T-helper 17 cell (primary cell): ENCODE results near the gene HOXC5. TPM values are rescaled to one million over a fixed set of nuclear protein-coding genes. Genes with fewer than 3 reads are reported as not detected.
A peak's percentile ranks its signal among the peaks of the same experiment; 100 is the strongest.

Experiments
- ATAC-seq: fragments of 150-1000 bp; cut with Tn5 transposase; 2 replicates; pipeline ENCODE4 v1.10.0; 2021; ENCODE audit warnings: mild to moderate bottlenecking, moderate library complexity
- DNase-seq, 3 donors: peaks; one replicate each; pipeline versions ENCODE4 v3.0.0 to v3.0.0-alpha.2; 2020 to 2021
- H3K9me3 ChIP-seq: one replicate; pipeline ENCODE4 v1.7.0; 2013; ENCODE audit warnings: low read length, mild to moderate bottlenecking; ENCODE audit not compliant: control insufficient read depth, poor library complexity, severe bottlenecking
- H3K27ac Mint-ChIP-seq: one replicate; pipeline ENCODE4 v1.8.0; 2022; ENCODE audit warnings: mild to moderate bottlenecking, moderate library complexity, mixed read lengths
- H3K27me3 Mint-ChIP-seq: one replicate; pipeline ENCODE4 v1.8.0; 2022; ENCODE audit warnings: mixed read lengths
- H3K36me3 Mint-ChIP-seq: one replicate; pipeline ENCODE4 v1.8.0; 2022; ENCODE audit warnings: low read depth, mixed read lengths
- H3K4me1 Mint-ChIP-seq: one replicate; pipeline ENCODE4 v1.8.0; 2022; ENCODE audit warnings: mild to moderate bottlenecking, mixed read lengths
- H3K4me3 Mint-ChIP-seq: one replicate; pipeline ENCODE4 v1.8.0; 2022; ENCODE audit warnings: mild to moderate bottlenecking, moderate library complexity, mixed read lengths
- total RNA-seq, 4 donors: library from RNA in 2 of 4; stranded (reverse) in 2 of 4; gene quantifications; one replicate each; pipeline ENCODE4 v1.2.3 and lab custom pipeline; 2022 to 2026

Gene HOXC5
- total RNA-seq (not detected), total RNA-seq (lab: John Stamatoyannopoulos, UW) (0 reads per million in 2 donors)

DNA sequence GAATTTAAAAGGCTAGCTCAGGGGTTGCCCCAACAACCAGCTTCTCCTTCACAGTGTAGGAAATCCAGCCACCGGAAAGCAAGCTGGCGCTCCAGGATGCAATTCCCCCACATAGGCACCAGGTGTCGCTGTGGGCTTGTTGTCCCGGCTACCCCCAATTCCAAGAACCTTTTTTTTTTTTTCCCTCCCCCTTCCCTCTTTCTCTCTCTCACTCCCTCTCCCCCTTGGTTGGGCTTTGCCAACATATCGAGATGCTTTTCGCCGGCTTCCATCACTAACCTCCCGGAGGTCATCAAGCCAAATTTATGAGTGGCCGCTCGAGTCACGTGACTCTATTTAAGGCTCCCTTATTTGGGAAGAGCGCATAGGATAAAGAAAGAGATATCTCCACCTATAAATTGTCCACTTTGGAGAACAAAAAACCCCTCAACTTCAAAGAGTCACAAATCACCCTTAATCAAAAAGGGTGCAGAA is at the start of gene HOXC5:
Gene HOXC5, plus strand, starts transcription at position 424 of the 474 bp plus-strand sequence. CDS start 73 bp downstream, outside the sequence.
- Mint-ChIP-seq H3K27me3 (peaks cover 90% of the 10 kb centered on the region), H3K4me3 (peak within 1 kb of the TSS; percentile 79), H3K27ac (peak within 1 kb of the TSS; percentile 63), H3K4me1 (peaks cover 15% of the 10 kb centered on the region), H3K36me3 (peaks cover 5% of the 10 kb centered on the region)
- peak; percentile 45 for ATAC-seq
- peak in 1 of 3 donors; percentile 40 for DNase-seq
- H3K9me3 ChIP-seq = peaks cover 12% of the 10 kb centered on the region

DNA sequence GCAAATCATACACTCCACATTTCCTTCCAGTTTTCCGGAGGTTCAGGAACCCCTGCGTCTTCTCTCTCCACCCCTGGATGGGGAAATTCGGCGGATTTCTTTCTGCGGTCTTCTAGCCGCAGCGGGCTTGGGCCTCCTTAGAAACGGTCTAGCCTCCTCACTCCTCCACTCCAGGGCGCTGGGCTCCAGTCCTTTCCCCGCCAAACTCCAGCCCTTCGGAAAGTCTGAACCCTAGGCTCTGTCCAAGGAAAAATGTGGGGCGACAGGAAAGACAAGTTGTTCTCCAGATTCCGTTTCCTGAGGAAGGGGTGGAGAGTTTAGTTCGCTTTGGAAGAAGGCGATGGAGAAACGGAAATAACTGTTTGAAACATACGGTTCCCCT is 49.3 kb upstream of the HOXC5 start:
- H3K27ac Mint-ChIP-seq = peak overlapping the region; percentile 73
- no peak for ATAC-seq
- H3K9me3 ChIP-seq = no peaks in the 10 kb centered on the region
- no peak for DNase-seq
- H3K27me3 Mint-ChIP-seq = peaks cover 89% of the 10 kb centered on the region
- peaks cover 29% of the 10 kb centered on the region for H3K4me1 Mint-ChIP-seq
- peak overlapping the region; percentile 26 for H3K4me3 Mint-ChIP-seq
- H3K36me3 Mint-ChIP-seq = no peaks in the 10 kb centered on the region

DNA sequence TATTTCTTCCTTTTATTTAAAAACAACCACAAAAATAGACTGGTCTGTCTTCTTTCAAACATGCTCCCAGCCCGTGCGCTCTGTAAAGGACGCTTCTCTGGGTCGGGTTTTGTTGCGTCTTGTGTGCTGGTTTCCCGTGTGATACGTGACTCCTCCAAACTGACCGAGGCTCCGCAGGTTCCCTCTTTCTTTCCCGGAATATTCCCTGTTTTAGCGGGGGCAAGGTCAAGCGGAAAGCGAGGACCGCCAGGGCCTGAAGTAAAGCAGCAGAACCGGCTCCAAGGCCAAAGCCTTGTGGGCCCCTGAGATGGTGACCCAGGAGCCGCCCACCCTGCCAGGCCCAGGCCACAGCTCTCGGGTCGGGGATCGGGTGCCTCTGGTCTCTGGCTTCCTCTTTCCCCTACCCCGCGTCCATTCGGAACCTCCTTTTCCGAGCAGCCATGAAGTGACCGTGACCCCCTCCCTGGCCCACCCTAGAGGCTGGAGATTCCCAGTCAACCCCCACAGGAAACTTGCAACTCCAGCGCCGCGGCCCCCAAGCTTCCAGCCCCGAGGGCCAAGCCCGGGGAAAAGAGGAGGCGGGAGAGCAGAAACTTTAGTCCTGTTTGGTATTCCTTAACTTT is 48.8 kb upstream of the HOXC5 start:
- H3K36me3 Mint-ChIP-seq = no peaks in the 10 kb centered on the region
- DNase-seq (no peak), ATAC-seq (no peak)
- peaks cover 90% of the 10 kb centered on the region for H3K27me3 Mint-ChIP-seq
- no peaks in the 10 kb centered on the region for H3K9me3 ChIP-seq
- H3K4me1 Mint-ChIP-seq = peaks cover 31% of the 10 kb centered on the region
- peak overlapping the region; percentile 73 for H3K27ac Mint-ChIP-seq
- H3K4me3 Mint-ChIP-seq = peak overlapping the region; percentile 25

DNA sequence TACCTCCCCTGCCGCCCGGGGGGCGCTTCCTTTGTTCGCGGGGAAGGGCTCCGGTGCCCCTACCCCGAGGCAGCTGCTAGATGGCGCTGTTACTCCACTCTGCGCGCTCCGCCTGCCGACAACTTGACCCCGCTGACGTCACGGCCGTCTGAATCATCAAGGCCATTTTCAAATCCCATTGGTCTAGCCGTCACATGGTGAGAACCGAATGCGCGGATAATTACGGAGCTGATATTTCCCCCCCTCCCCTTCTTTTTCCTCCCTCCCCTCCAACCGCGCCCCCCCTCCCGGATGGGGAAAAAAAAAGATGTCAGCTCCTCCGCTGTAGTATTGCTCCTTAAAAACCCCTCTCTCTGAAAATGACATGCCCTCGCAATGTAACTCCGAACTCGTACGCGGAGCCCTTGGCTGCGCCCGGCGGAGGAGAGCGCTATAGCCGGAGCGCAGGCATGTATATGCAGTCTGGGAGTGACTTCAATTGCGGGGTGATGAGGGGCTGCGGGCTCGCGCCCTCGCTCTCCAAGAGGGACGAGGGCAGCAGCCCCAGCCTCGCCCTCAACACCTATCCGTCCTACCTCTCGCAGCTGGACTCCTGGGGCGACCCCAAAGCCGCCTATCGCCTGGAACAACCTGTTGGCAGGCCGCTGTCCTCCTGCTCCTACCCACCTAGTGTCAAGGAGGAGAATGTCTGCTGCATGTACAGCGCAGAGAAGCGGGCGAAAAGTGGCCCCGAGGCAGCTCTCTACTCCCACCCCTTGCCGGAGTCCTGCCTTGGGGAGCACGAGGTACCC is 47.8 kb upstream of the HOXC5 start, which contains the start of gene HOXC10:
Gene HOXC10, plus strand, starts transcription at position 246 of the 791 bp plus-strand sequence. Its CDS starts 114 bp downstream, at position 360.
- Mint-ChIP-seq H3K27me3 (peaks cover 91% of the 10 kb centered on the region), H3K4me3 (peak within 1 kb of the TSS; percentile 82), H3K27ac (peak within 1 kb of the TSS; percentile 80), H3K36me3 (no peaks in the 10 kb centered on the region), H3K4me1 (peaks cover 41% of the 10 kb centered on the region)
- ATAC-seq (peak; percentile 47), DNase-seq (peak in 2 of 3 donors; percentile 44)
- no peaks in the 10 kb centered on the region for H3K9me3 ChIP-seq

DNA sequence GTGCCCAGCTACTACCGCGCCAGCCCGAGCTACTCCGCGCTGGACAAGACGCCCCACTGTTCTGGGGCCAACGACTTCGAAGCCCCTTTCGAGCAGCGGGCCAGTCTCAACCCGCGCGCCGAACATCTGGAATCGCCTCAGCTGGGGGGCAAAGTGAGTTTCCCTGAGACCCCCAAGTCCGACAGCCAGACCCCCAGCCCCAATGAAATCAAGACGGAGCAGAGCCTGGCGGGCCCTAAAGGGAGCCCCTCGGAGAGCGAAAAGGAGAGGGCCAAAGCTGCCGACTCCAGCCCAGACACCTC is 47.2 kb upstream of the HOXC5 start:
- Mint-ChIP-seq H3K4me1 (peaks cover 42% of the 10 kb centered on the region), H3K4me3 (peak overlapping the region; percentile 82), H3K27me3 (peaks cover 91% of the 10 kb centered on the region), H3K36me3 (peaks cover 4% of the 10 kb centered on the region), H3K27ac (peak overlapping the region; percentile 80)
- DNase-seq (no peak), ATAC-seq (no peak)
- no peaks in the 10 kb centered on the region for H3K9me3 ChIP-seq

DNA sequence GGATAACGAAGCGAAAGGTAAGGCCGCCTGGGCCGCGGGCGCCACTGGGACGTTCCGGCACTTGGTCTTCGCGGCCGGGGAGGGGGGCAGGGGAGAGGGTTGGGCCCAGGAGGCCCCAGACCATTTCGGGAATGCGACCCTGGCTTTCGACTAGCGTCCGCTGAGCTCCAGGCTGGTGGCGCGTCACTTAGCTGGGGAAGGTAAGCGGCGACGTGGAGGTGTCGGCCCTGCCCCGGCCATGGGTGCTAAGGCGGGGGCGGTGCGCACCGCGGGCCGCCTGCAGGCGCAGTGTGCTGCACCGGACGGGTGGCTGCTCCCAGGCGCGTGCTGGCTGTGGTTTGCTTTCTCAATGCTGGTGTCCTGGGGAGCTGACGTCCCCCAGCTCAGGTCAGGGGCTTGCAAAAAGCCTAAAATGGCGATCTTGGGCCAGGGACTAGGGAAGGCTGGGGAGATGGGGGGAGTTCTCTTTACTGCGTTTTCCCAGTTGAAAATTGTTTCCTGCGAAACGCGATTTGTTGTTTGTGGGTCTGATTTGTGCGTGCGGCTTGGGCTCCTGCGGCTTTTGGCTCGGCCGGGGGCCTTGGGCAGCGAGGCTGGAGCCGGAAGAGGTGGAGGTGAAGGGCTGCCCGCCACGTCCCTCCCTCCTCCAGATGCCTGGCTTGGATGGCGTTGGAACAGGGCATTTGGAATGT is 46.7 kb upstream of the HOXC5 start:
- H3K27ac Mint-ChIP-seq = peak overlapping the region; percentile 80
- H3K27me3 Mint-ChIP-seq = peaks cover 91% of the 10 kb centered on the region
- DNase-seq (no peak), ATAC-seq (no peak)
- peaks cover 4% of the 10 kb centered on the region for H3K36me3 Mint-ChIP-seq
- peak overlapping the region; percentile 82 for H3K4me3 Mint-ChIP-seq
- H3K9me3 ChIP-seq = no peaks in the 10 kb centered on the region
- peaks cover 42% of the 10 kb centered on the region for H3K4me1 Mint-ChIP-seq

DNA sequence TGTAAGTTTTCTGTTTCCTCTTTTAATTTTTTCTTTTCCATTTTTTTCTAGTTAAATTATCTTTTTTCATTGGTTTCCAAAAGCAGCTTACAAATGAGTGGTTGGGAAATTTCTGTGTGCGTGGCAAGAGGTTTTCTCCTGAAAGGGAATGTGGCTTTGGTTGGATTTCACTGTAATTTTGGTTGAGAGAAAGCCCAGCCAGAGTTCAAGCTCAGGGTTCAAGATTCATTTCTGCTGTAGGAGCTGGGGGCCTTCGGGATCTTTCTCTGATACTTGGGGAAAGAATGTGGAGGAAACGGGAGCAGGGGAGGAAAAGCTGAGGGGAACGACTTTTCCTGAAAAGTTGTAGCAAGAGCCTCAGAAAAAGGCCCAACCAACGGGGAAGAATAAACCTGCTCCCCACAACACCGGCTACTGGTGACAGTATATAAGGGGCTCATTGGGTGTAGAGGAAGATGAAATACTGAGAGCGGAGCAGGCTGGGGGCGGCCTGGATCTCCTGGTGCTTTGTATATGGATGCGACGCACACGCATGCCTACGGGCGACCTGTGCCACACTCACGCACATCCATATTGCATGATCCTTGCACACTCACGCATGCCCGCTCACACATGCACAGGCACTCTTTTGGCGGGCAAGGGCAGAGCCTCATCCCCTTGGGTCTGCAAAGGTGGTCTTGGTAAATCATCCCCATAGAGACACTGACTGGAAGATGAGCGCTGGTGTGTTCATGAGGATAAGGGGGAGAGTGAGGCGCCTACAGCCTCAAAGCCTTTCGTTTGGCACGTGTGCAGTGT is 46.0 kb upstream of the HOXC5 start:
- H3K27me3 Mint-ChIP-seq = peaks cover 91% of the 10 kb centered on the region
- H3K4me3 Mint-ChIP-seq = peak overlapping the region; percentile 7
- H3K9me3 ChIP-seq = no peaks in the 10 kb centered on the region
- peak overlapping the region; percentile 53 for H3K27ac Mint-ChIP-seq
- H3K4me1 Mint-ChIP-seq = peaks cover 43% of the 10 kb centered on the region
- ATAC-seq (no peak), DNase-seq (no peak)
- peaks cover 4% of the 10 kb centered on the region for H3K36me3 Mint-ChIP-seq

DNA sequence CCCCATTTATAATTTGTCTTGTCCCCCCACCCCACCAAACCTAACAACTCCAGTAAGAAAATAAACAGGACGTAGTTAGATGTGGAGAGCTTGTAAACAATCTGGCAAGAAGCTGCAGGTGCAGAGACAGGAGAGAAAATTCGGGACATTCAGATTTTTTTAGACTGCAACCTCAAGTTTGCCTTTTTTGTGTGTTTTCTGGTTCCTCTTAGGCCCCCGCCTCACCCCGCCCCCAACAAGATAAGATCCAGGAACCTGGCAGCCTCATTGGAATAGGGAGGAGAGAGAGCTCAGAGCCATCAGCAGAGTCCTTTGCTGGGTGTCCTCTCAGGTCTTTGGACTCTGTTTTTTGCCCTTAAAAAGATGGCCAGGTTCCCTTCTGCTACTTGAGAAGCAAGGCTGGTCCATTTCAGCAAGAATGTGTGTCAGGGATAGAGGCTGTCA is 45.0 kb upstream of the HOXC5 start:
- peaks cover 90% of the 10 kb centered on the region for H3K27me3 Mint-ChIP-seq
- no peaks in the 10 kb centered on the region for H3K9me3 ChIP-seq
- H3K4me3 Mint-ChIP-seq = no peak overlapping the region
- ATAC-seq (no peak), DNase-seq (no peak)
- no peak overlapping the region for H3K27ac Mint-ChIP-seq
- H3K4me1 Mint-ChIP-seq = peaks cover 43% of the 10 kb centered on the region
- peaks cover 4% of the 10 kb centered on the region for H3K36me3 Mint-ChIP-seq

DNA sequence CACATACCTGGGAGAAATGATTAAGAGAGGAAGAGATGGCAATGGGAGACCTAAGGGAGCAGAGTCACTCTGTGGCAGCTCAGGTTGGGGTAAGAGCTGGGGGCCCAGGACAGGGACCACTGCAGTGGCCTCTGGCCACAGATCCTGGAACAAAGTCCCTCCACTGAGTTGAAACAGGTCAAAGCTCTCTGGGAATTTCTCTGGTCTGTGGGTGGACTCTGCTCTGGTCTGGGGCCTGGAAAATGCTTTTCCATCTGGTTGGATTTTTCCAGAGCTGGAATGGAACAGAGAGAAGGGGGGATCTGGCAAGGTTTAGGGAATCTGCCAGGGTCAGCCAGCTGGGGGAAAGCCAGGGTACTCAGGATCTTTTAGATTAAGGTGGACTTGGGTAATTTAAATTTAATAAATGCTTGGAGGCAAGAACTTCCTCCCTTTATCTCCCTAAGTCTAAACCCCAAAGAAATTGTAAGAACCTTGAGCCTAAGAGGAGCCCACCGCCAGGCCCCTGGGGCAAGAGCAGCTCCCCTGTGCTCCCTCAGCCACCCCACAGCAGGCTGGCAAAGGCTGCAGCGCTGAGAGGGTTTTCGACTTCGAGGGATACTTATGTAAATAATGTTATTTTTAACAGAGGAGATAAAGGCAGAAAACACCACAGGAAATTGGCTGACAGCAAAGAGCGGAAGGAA is 44.2 kb upstream of the HOXC5 start:
- H3K9me3 ChIP-seq = no peaks in the 10 kb centered on the region
- Mint-ChIP-seq H3K27me3 (peaks cover 89% of the 10 kb centered on the region), H3K36me3 (peaks cover 4% of the 10 kb centered on the region), H3K4me3 (peak overlapping the region; percentile 55), H3K4me1 (peaks cover 43% of the 10 kb centered on the region), H3K27ac (no peak overlapping the region)
- DNase-seq (no peak), ATAC-seq (no peak)

DNA sequence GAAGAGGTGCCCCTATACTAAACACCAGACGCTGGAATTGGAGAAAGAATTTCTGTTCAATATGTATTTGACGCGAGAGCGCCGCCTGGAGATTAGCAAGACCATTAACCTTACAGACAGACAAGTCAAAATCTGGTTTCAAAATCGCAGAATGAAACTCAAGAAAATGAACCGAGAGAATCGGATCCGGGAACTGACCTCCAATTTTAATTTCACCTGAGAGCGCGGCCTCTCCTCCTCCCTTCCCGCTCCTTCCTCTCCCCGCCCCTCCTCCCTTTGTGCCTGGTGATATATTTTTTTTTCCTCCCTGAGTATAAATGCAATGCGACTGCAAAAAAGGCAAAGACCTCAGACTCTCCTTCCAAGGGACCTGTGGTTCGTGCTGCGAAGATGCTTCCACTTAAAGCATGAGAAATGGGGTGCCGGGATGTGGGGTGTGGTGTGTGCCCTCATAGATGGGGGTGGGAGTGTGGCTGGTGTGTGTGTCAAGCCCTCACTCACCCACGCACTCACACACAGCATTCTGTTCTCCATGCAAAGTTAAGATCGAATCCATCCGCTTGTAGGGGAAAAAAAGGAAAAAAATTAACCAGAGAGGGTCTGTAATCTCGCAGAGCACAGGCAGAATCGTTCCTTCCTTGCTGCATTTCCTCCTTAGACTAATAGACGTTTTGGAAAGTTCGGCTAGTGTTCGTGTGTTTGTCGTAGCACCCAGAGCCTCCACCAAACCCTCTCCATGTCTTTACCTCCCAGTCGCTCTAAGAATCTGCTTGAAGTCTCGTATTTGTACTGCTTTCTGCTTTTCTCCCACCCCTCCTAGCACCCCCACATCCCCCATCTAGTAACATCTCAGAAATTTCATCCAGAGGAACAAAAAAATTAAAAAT is 43.4 kb upstream of the HOXC5 start:
- Mint-ChIP-seq H3K27me3 (peaks cover 90% of the 10 kb centered on the region), H3K4me1 (peaks cover 45% of the 10 kb centered on the region), H3K4me3 (peak overlapping the region; percentile 55), H3K27ac (peak overlapping the region; percentile 77), H3K36me3 (peaks cover 4% of the 10 kb centered on the region)
- H3K9me3 ChIP-seq = no peaks in the 10 kb centered on the region
- no peak for ATAC-seq
- DNase-seq = no peak

DNA sequence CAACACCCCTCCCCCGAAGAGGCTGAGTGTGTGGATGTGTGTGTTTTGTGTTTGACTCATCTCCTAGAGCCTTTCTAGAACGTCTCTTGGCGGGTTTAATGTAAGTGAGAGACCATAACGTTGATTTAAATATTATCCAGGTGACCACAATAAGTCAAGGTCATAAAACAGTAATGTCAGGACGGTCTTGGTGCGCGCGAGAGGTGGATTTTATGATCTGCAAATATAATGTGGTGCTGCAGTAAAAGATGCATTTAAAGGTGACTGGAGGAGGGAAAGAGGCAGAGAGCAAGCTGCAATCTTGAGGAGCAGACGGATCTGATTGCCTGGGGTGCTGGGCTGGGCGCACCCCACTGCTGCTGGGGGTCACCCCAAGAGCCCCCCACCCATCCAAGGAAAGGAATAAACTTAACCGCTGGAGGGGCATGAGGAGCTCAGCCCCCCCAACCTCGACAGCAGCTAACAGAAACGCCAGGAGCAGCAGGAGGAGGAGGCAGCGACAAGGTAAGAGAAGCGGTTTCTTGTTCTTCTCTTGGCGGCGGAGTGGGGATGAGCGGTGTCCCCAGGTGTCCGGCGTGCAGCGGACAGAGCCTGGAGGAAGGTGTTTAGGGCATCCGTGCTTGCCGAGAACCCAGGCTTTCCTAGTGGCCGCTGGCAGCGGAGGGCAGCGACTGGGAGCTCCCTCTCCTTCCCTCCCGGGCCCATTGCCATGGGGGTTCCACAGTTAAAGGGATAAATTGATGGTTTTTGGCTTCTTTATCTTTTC is 42.4 kb upstream of the HOXC5 start:
- DNase-seq (no peak), ATAC-seq (no peak)
- peak overlapping the region; percentile 71 for H3K4me3 Mint-ChIP-seq
- H3K9me3 ChIP-seq = no peaks in the 10 kb centered on the region
- peaks cover 94% of the 10 kb centered on the region for H3K27me3 Mint-ChIP-seq
- peak overlapping the region; percentile 77 for H3K27ac Mint-ChIP-seq
- H3K4me1 Mint-ChIP-seq = peaks cover 42% of the 10 kb centered on the region
- H3K36me3 Mint-ChIP-seq = peaks cover 4% of the 10 kb centered on the region
